Measurements from ENCODE around the gene GALNT6. TPM values are rescaled to one million over a fixed set of nuclear protein-coding genes. Genes with fewer than 3 reads are reported as not detected.

Gene GALNT6
- total RNA-seq, 1 donor from 2014 or later, result 0.60 TPM

DNA sequence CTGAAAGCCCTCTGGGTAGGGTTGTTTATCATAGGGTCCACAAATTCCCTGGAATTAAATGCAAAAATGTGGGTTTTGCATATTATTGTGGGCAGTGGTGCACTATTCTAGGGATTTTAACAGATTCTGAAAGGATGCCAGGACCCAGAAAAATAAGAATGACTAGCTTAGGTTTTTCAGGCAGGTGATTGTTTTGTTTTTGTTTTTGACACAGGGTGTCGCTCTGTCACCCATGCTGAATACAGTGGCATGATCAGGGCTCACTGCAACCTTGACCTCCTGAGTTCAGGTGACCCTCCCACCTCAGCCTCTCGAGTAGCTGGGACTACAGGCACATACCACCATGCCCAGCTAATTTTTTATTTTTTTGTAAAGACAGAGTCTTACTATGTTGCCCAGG, 19.2 kb downstream of the GALNT6 start:
- TF ChIP-seq, protein P1, sequence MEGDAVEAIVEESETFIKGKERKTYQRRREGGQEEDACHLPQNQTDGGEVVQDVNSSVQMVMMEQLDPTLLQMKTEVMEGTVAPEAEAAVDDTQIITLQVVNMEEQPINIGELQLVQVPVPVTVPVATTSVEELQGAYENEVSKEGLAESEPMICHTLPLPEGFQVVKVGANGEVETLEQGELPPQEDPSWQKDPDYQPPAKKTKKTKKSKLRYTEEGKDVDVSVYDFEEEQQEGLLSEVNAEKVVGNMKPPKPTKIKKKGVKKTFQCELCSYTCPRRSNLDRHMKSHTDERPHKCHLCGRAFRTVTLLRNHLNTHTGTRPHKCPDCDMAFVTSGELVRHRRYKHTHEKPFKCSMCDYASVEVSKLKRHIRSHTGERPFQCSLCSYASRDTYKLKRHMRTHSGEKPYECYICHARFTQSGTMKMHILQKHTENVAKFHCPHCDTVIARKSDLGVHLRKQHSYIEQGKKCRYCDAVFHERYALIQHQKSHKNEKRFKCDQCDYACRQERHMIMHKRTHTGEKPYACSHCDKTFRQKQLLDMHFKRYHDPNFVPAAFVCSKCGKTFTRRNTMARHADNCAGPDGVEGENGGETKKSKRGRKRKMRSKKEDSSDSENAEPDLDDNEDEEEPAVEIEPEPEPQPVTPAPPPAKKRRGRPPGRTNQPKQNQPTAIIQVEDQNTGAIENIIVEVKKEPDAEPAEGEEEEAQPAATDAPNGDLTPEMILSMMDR (IDR thresholded peaks at IDR 0.05; ENCODE audit: borderline replicate concordance), result no peak
- no peak for DNase-seq
- intact Hi-C loops (cut with micrococcal nuclease), result no loop called here
- Histone ChIP-seq H3K27ac (replicated peaks) (no peak overlapping the region), H3K9me3 (replicated peaks) (no peaks in the 10 kb centered on the region), H3K4me1 (peaks cover 15% of the 10 kb centered on the region), H3K36me3 (no peaks in the 10 kb centered on the region), H3K27me3 (ENCODE audit: low read depth) (no peaks in the 10 kb centered on the region), H3K4me3 (no peak overlapping the region)

DNA sequence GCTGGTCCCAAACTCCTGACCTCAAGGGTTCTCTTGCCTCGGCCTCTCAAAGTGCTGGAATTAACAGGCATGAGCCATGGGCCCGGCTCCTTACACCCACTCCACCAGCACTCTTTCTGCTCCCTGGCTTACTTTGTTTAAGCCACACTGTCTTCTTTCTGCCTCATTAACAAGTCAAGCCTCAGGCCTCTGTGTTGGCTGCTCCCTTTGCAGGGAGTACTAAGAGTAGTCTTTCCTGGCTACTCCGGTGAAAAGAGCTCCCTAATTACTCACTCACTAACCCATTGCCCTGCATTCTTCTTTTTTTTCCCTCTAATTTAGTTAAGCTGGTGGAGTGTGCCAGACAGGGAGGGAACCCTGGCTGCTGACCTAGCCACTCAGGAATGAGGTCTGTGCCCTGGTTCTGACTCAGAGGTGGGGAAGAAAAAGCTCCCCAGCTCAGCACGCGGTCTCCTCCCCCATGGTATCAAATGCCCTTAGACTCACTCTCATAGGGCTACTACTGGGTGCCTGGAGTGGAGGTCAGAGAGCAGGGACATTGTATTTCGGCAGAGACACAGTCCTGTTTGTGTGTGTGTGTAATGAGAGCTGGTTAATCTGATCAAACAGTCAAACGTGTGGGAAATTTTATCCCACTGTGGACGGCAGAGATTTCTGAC, 19.8 kb downstream of the GALNT6 start:
- DNase-seq, result peak; percentile 26
- H3K36me3 ChIP-seq, result no peaks in the 10 kb centered on the region
- no peaks in the 10 kb centered on the region for H3K27me3 ChIP-seq (ENCODE audit: low read depth)
- peaks cover 15% of the 10 kb centered on the region for H3K4me1 ChIP-seq
- TF ChIP-seq, protein P1 (IDR thresholded peaks at IDR 0.05; ENCODE audit: borderline replicate concordance), result no peak
- no peaks in the 10 kb centered on the region for H3K9me3 ChIP-seq (replicated peaks)
- H3K4me3 ChIP-seq, result no peak overlapping the region
- H3K27ac ChIP-seq (replicated peaks), result peak overlapping the region; percentile 5
- intact Hi-C loops (cut with micrococcal nuclease), result no loop called here

DNA sequence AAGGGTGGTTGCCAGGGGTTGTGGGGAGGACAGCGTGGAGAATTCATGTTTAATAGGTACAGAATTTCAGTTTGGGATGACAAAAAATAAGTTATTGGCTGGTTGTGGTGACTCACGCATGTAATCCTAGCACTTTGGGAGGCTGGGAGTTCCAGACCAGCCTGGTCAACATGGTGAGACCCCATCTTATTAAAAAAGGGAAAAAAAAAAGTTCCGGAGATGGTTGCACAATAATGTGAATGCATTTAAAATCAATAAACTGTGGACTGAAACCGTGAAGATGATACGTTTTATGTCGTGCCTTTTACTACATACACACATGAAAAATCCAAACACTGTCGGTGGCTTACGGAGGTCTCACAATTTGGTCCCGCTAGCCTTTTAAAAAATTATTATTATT, 20.5 kb downstream of the GALNT6 start:
- intact Hi-C loops (cut with micrococcal nuclease), result no loop called here
- Histone ChIP-seq H3K27me3 (ENCODE audit: low read depth) (no peaks in the 10 kb centered on the region), H3K27ac (replicated peaks) (no peak overlapping the region), H3K36me3 (no peaks in the 10 kb centered on the region), H3K4me3 (no peak overlapping the region), H3K9me3 (replicated peaks) (no peaks in the 10 kb centered on the region), H3K4me1 (peaks cover 15% of the 10 kb centered on the region)
- TF ChIP-seq, protein P1 (IDR thresholded peaks at IDR 0.05; ENCODE audit: borderline replicate concordance), result no peak
- DNase-seq, result no peak

DNA sequence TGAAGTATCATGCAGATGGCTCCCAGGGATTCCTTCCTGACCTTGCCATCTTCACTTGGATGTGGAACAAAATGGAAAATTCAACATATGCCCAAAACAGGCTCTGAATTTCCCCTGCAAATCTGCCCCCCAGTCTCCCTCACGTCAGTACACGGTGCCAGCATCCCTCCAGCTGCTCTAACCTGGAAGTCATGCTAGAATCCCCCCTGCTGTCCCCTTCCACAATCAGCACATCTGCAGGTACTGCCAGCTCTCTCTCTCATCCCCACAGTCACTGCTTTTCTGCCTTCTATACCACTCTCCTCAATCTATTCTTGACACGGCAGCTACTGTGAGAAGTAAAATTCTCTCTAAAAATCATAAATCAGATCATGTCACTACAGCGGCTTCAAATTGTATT, 21.6 kb downstream of the GALNT6 start:
- DNase-seq, result no peak
- intact Hi-C loops (cut with micrococcal nuclease), result no loop called here
- TF ChIP-seq, protein P1 (IDR thresholded peaks at IDR 0.05; ENCODE audit: borderline replicate concordance), result no peak
- Histone ChIP-seq H3K4me1 (peaks cover 15% of the 10 kb centered on the region), H3K27ac (replicated peaks) (no peak overlapping the region), H3K27me3 (ENCODE audit: low read depth) (no peaks in the 10 kb centered on the region), H3K4me3 (no peak overlapping the region), H3K36me3 (no peaks in the 10 kb centered on the region), H3K9me3 (replicated peaks) (no peaks in the 10 kb centered on the region)

DNA sequence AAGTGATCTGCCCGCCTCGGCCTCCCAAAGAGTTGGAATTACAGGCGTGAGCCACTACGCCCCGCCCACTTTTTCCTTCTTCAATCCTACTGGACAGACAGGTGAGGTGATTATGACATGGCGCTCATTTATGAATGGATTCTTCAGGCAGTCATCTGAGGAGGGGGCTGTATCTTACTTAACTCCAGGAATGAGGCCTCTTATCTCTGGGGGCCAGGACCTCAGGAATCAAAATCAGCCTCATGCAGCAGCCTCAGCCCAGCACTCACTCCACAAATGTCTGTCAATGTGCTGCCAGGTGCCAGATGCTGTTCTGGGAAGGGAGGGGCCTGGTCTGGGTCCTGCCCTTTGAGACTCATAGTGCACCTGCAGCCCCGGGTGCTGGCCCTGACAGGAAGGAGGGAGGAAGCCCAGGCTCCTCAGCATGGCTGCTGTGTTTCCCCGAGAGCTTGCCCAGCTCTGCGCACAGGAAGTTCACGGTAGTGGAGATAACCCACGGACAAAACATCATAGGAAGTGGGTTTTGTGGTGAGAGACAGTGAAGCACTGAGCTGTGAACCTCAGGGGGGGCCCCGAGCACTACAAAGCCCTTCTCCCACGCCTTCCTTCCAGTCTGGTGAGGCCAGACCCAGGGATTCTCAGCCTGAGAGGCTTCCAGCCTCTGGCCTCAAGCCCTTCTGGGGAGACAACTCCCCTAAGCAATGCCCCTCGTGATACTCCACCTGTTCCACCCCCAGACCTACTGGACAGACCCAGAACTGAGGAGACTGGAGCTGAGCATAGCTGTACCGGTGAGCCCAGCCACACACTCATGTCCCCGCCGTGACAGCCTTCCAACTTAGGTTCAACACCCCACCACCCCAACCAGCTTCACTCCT, 22.3 kb downstream of the GALNT6 start:
- no peaks in the 10 kb centered on the region for H3K27me3 ChIP-seq (ENCODE audit: low read depth)
- H3K4me3 ChIP-seq, result no peak overlapping the region
- intact Hi-C loops (cut with micrococcal nuclease), result no loop called here
- H3K4me1 ChIP-seq, result peaks cover 15% of the 10 kb centered on the region
- no peaks in the 10 kb centered on the region for H3K36me3 ChIP-seq
- TF ChIP-seq, protein P1 (IDR thresholded peaks at IDR 0.05; ENCODE audit: borderline replicate concordance), result no peak
- H3K9me3 ChIP-seq (replicated peaks), result no peaks in the 10 kb centered on the region
- H3K27ac ChIP-seq (replicated peaks), result no peak overlapping the region
- DNase-seq, result no peak

All from left ventricle myocardium inferior (tissue), 1 donor.